Measurements from ENCODE around the gene KHDRBS2. TPM values are rescaled to one million over a fixed set of nuclear protein-coding genes. Genes with fewer than 3 reads are reported as not detected.

Gene KHDRBS2
- total and polyA plus RNA-seq, 2 experiments from 2014 or later: 5.4 to 11.7 TPM

- TF ChIP-seq CTCF (conservative IDR thresholded peaks at IDR 0.05; ENCODE audit: low read depth in 2 of 2) (no peak), REST (IDR thresholded peaks at IDR 0.05; ENCODE audit: unreplicated experiment) (no peak)
Measured at GRCh38 chr6:62328607-62329006, 42.6 kb upstream of the KHDRBS2 start (continued).

GRCh38 chr6:62324834-62325233 lies 38.8 kb upstream of the KHDRBS2 start:
- peaks cover 4% of the 10 kb centered on the region for H3K27me3 Mint-ChIP-seq (ENCODE audit: insufficient read depth, low read depth, poor library complexity)
- ATAC-seq (no peak), DNase-seq (ENCODE audit: low spot score) (no peak)
- Histone ChIP-seq H3K27me3 (ENCODE audit: insufficient read depth) (no peaks in the 10 kb centered on the region), H3K36me3 (ENCODE audit: insufficient read depth) (no peaks in the 10 kb centered on the region), H3K79me2 (replicated peaks; ENCODE audit: insufficient read depth) (no peaks in the 10 kb centered on the region), H3K27ac (ENCODE audit: low read depth) (no peak overlapping the region), H2AFZ (no peak overlapping the region), H3K4me2 (no peak overlapping the region), H3K9me2 (ENCODE audit: insufficient read depth) (no peaks in the 10 kb centered on the region), H4K20me1 (replicated peaks; ENCODE audit: insufficient read depth) (no peaks in the 10 kb centered on the region), H3F3A (replicated peaks; ENCODE audit: low read depth) (no peaks in the 10 kb centered on the region), H3K4me1 (ENCODE audit: insufficient read depth) (peaks cover 8% of the 10 kb centered on the region; the same call in 1 of the 2 replicates), H3K4me3 (no peak overlapping the region)
- no peak overlapping the region for H3K4me3 Mint-ChIP-seq
- peaks cover 3% of the 10 kb centered on the region; the same call in 1 of the 3 replicates for H3K9me3 Mint-ChIP-seq
- peaks cover 4% of the 10 kb centered on the region for H3K4me1 Mint-ChIP-seq
- no peak overlapping the region for H3K27ac Mint-ChIP-seq
- H3K36me3 Mint-ChIP-seq (ENCODE audit: low read depth): no peaks in the 10 kb centered on the region
- TF ChIP-seq EZH2 (IDR thresholded peaks at IDR 0.05; ENCODE audit: low read depth, unreplicated experiment): no peak
- no peak for TF ChIP-seq STAT1 (IDR thresholded peaks at IDR 0.05; ENCODE audit: unreplicated experiment)
- no peak for TF ChIP-seq REST (IDR thresholded peaks at IDR 0.05; ENCODE audit: unreplicated experiment)
- no peak for TF ChIP-seq ZNF462 (CRISPR knock-in tag; IDR thresholded peaks at IDR 0.05)
- no peak for TF ChIP-seq JUNB (IDR thresholded peaks at IDR 0.05; ENCODE audit: unreplicated experiment)
- TF ChIP-seq CTCF (conservative IDR thresholded peaks at IDR 0.05; ENCODE audit: low read depth in 2 of 2): no peak

Data from GM23338 (cell line).